Stimulated activated CD8-positive, alpha-beta memory T cell treated with anti-CD3 and anti-CD28 coated beads, Interleukin-7, amount 100 ng/mL, for 4 hours (primary cell): ENCODE results near the gene CIAO3.

Experiments used
- DNase-seq, 2 donors: peaks; one replicate each; pipeline ENCODE4 v3.0.0-alpha.2; 2020; ENCODE audit warnings: low read depth in 2 of 2

CIAO3 gene

GRCh38 chr16:711548-712320 is 29.1 kb downstream of the CIAO3 start:
- peak; percentile 45 to 66 for DNase-seq

GRCh38 chr16:711084-711483 is 29.7 kb downstream of the CIAO3 start:
- no peak for DNase-seq

- no peak for DNase-seq
Observed at GRCh38 chr16:710500-711075, 30.2 kb downstream of the CIAO3 start.

- DNase-seq: no peak
Observed at GRCh38 chr16:709566-710499, 31.0 kb downstream of the CIAO3 start.

GRCh38 chr16:708959-709358 is 31.8 kb downstream of the CIAO3 start:
- DNase-seq: no peak

GRCh38 chr16:708019-708418 is 32.8 kb downstream of the CIAO3 start:
- no peak for DNase-seq

GRCh38 chr16:707062-707538 is 33.7 kb downstream of the CIAO3 start:
- DNase-seq: no peak

- no peak for DNase-seq
Observed at GRCh38 chr16:706189-707061, 34.4 kb downstream of the CIAO3 start.

GRCh38 chr16:705431-706188 is 35.2 kb downstream of the CIAO3 start, which contains the start of gene FBXL16:
FBXL16 (minus strand) TSS chr16:705801; CDS start chr16:697405, 8,396 bp downstream.
- DNase-seq: no peak

GRCh38 chr16:704552-705380 is 36.0 kb downstream of the CIAO3 start:
- no peak for DNase-seq

GRCh38 chr16:704047-704446 is 36.8 kb downstream of the CIAO3 start:
- DNase-seq: no peak

GRCh38 chr16:703406-703805 is 37.4 kb downstream of the CIAO3 start:
- DNase-seq: no peak

GRCh38 chr16:702341-702740 is 38.5 kb downstream of the CIAO3 start:
- no peak for DNase-seq

GRCh38 chr16:700684-701584 is 39.9 kb downstream of the CIAO3 start:
- DNase-seq: no peak

- no peak for DNase-seq
Observed at GRCh38 chr16:698911-699671, 41.7 kb downstream of the CIAO3 start.

- peak in 1 of 2 donors; percentile 62 for DNase-seq
Observed at GRCh38 chr16:695355-696089, 45.3 kb downstream of the CIAO3 start.

- DNase-seq: no peak
Observed at GRCh38 chr16:694863-695354, 45.9 kb downstream of the CIAO3 start.
